Measurements from ENCODE around the gene PPM1M. TPM values are rescaled to one million over a fixed set of nuclear protein-coding genes. Genes with fewer than 3 reads are reported as not detected.
A peak's percentile ranks its signal among the peaks of the same experiment; 100 is the strongest.

The PPM1M gene
- total and polyA plus RNA-seq, 8 donors, result 7.9 to 44.9 (median 15.8) TPM

DNA sequence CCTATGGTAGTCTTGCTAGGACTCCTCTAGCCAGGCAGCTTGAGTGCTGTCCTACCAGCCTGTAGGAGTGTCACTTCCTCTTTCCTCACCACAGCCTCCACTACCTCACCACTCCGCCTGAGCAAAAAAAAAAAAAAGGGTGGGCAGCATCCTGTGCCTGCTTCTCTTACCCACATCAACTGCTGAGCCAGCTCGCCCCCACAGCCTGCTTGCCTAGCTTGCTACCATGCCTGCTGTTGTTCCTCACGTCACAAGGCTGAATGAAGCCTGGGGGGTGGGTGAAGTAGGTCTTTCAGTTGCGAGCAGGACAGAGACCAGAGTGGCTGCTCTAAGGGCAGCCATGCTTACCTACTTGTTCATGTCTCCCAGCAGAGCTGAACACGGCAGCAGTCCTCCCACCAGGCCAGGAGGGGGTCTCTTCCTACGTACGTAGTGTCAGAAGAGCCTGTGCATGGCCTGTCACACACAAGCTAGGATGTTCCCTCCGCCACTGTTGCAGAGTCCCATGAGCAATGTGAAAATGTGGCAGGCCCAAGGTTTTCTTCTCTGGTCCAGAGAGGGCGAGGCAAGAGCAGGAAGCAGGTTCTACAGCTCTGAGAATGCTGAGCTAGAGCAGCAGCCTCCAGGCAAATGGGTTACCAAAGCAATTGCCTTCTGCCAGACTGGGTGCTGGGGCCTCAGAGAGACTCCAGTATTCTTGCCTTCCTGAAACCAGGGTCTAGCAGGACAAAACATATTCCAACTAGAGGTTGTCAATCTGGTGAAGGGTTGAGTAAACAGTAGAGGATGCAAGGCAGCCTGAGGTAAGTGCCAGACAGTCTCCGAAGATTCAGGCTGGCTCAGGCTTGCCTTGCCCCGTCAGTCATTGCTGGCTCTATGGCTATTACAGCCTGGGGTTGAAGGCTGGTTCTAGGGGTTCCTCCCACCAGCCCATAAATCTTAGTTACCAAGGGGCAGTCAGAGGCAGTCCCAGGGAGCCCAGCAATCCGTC lies 8.1 kb downstream of the PPM1M start:
- Histone ChIP-seq H3K4me1 (peaks cover 7 to 42% (median 23%) of the 10 kb centered on the region in 4 donors), H3K4me3 (peak overlapping the region in 1 of 4 donors; percentile 13), H3K36me3 (peaks cover 63 to 100% (median 99%) of the 10 kb centered on the region in 4 donors), H3K27ac (peak overlapping the region; percentile 19 to 78 (median 60)), H3K9me3 (no peaks in the 10 kb centered on the region), H3K27me3 (no peaks in the 10 kb centered on the region)
- intact Hi-C loops (cut with DNase I; ENCODE audit: low total_unique reads), result no loop called here
- peak; percentile 48 to 78 for DNase-seq
- WGBS, 5 donors, result 62 to 77% (median 70%) methylated on average over 10 to 12 of the region's 12 CpGs
- peak in 1 of 3 donors; percentile 32 for TF ChIP-seq POLR2AphosphoS5 (IDR thresholded peaks at IDR 0.05)
- TF ChIP-seq EP300 (IDR thresholded peaks at IDR 0.05), result no peak

GRCh38 chr3:52254608-52255007 lies 9.0 kb downstream of the PPM1M start:
- Histone ChIP-seq H3K4me1 (peaks cover 7 to 48% (median 23%) of the 10 kb centered on the region in 4 donors), H3K27ac (peak overlapping the region in 1 of 5 donors; percentile 78), H3K36me3 (peaks cover 73 to 100% (median 99%) of the 10 kb centered on the region in 4 donors), H3K4me3 (no peak overlapping the region), H3K27me3 (no peaks in the 10 kb centered on the region), H3K9me3 (no peaks in the 10 kb centered on the region)
- no peak for DNase-seq
- no peak for TF ChIP-seq EP300 (IDR thresholded peaks at IDR 0.05)
- TF ChIP-seq CTCF (IDR thresholded peaks at IDR 0.05), result no peak
- no peak for TF ChIP-seq POLR2A (IDR thresholded peaks at IDR 0.05)
- no peak for TF ChIP-seq POLR2AphosphoS5 (IDR thresholded peaks at IDR 0.05)
- 72 to 81% (median 76%) methylated on average over 9 of the region's 9 CpGs for WGBS, 5 donors
- intact Hi-C loops (cut with DNase I; ENCODE audit: low total_unique reads), result no loop called here

GRCh38 chr3:52256159-52256558 lies 10.6 kb downstream of the PPM1M start:
- Histone ChIP-seq H3K4me3 (no peak overlapping the region), H3K36me3 (peaks cover 89 to 100% (median 99%) of the 10 kb centered on the region in 4 donors), H3K4me1 (peaks cover 7 to 44% (median 23%) of the 10 kb centered on the region in 4 donors), H3K27me3 (no peaks in the 10 kb centered on the region), H3K9me3 (no peaks in the 10 kb centered on the region), H3K27ac (no peak overlapping the region)
- 71 to 86% (median 73%) methylated on average over 3 of the region's 3 CpGs for WGBS, 5 donors
- intact Hi-C loops (cut with DNase I; ENCODE audit: low total_unique reads), result no loop called here
- no peak for DNase-seq
- TF ChIP-seq EP300 (IDR thresholded peaks at IDR 0.05) (no peak), POLR2A (IDR thresholded peaks at IDR 0.05) (no peak), POLR2AphosphoS5 (IDR thresholded peaks at IDR 0.05) (no peak), CTCF (IDR thresholded peaks at IDR 0.05) (no peak)

DNA sequence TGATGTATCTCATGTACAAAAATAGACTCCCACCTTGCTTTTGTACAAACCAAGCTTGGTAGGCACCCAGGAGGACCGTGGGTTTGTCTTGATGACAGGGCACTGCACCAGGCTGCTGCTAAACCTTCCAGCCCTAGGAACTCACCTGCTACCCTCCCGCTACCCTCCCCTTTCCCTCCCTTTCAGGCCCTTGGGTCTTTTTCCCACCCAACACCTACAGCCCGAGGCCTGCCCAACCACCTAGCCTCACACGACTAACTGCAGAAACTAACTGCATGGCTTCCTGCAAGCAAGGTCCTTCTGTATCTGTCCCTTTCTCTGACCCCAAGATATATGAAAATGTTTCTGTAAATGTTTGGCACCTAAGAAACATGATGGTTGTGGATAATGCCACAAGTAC lies 11.1 kb downstream of the PPM1M start:
- peaks cover 94 to 100% (median 99%) of the 10 kb centered on the region in 4 donors for H3K36me3 ChIP-seq
- WGBS, 5 donors, result 74 to 85% (median 82%) methylated on average over 4 of the region's 4 CpGs
- intact Hi-C loops (cut with DNase I; ENCODE audit: low total_unique reads), result no loop called here

More for the DNA sequence above, 11.1 kb downstream of the PPM1M start:
- no peaks in the 10 kb centered on the region for H3K9me3 ChIP-seq
- H3K4me3 ChIP-seq, result no peak overlapping the region
- no peaks in the 10 kb centered on the region for H3K27me3 ChIP-seq
- H3K27ac ChIP-seq, result no peak overlapping the region
- TF ChIP-seq POLR2A (IDR thresholded peaks at IDR 0.05) (no peak), CTCF (IDR thresholded peaks at IDR 0.05) (no peak), EP300 (IDR thresholded peaks at IDR 0.05) (no peak)
- H3K4me1 ChIP-seq, result peaks cover 7 to 39% (median 23%) of the 10 kb centered on the region in 4 donors
- no peak for DNase-seq

Data from stomach (tissue), 9 donors.